Measurements from ENCODE around the gene BMX.

BMX gene

GRCh38 chrX:15605226-15605625, 104.6 kb downstream of the BMX start:
- no peak for TF ChIP-seq CTCF (IDR thresholded peaks at IDR 0.05; ENCODE audit: low read depth, low read length)
- Histone ChIP-seq H3K9me3 (ENCODE audit: severe bottlenecking) (no peaks in the 10 kb centered on the region), H3K27ac (no peak overlapping the region), H3K4me3 (ENCODE audit: low read depth, low read length) (no peak overlapping the region), H3K27me3 (ENCODE audit: insufficient read depth, low read depth, severe bottlenecking) (peaks cover 37% of the 10 kb centered on the region), H3K36me3 (no peaks in the 10 kb centered on the region)
- DNase-seq, result no peak

All from WERI-Rb-1 (cell line).